GM21447 (cell line): ENCODE results near the gene AIM2.
"Not testable (repeated sequence)": the region's sequence is repeated elsewhere in the genome, so short reads cannot be mapped to it uniquely, and the experiment has no call there.

Experiments
- ATAC-seq: cut with Tn5 transposase; IDR thresholded peaks from one replicate; pipeline ENCODE4 v1.9.1; 2021; ENCODE audit not compliant: unreplicated experiment

The AIM2 gene, protein sequence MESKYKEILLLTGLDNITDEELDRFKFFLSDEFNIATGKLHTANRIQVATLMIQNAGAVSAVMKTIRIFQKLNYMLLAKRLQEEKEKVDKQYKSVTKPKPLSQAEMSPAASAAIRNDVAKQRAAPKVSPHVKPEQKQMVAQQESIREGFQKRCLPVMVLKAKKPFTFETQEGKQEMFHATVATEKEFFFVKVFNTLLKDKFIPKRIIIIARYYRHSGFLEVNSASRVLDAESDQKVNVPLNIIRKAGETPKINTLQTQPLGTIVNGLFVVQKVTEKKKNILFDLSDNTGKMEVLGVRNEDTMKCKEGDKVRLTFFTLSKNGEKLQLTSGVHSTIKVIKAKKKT

GRCh38 chr1:159076438-159077119 is at the start of gene AIM2:
TSS of gene AIM2 (minus strand) at chr1:159076766. CDS start at chr1:159073499, 3,267 bp downstream.
- ATAC-seq: peak; percentile 86

DNA sequence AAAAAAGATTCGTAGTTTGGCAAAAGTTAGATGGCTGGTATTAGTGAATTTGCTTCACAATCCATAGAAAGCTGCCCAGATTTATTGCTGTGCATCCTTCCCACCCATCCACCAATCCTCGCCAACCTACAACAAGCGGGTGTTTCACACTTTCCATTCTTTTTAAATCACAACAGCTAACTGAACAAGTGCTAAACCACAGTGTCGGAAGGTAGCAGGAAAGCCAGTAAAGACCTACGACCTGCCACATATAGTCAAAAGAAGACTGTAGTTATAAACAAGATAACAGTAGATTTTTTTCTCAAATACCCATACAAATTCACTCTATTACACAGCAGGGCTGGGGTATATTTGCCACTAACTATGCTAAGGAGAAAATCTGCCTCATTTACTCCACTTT is 47.0 kb upstream of the AIM2 start:
- no peak for ATAC-seq

- ATAC-seq: peak; percentile 81
Measured at GRCh38 chr1:159122005-159122621, 45.5 kb upstream of the AIM2 start.

GRCh38 chr1:159121526-159121925 is 45.0 kb upstream of the AIM2 start:
- ATAC-seq: peak; percentile 75

GRCh38 chr1:159120317-159120716 is 43.8 kb upstream of the AIM2 start:
- ATAC-seq: no peak

DNA sequence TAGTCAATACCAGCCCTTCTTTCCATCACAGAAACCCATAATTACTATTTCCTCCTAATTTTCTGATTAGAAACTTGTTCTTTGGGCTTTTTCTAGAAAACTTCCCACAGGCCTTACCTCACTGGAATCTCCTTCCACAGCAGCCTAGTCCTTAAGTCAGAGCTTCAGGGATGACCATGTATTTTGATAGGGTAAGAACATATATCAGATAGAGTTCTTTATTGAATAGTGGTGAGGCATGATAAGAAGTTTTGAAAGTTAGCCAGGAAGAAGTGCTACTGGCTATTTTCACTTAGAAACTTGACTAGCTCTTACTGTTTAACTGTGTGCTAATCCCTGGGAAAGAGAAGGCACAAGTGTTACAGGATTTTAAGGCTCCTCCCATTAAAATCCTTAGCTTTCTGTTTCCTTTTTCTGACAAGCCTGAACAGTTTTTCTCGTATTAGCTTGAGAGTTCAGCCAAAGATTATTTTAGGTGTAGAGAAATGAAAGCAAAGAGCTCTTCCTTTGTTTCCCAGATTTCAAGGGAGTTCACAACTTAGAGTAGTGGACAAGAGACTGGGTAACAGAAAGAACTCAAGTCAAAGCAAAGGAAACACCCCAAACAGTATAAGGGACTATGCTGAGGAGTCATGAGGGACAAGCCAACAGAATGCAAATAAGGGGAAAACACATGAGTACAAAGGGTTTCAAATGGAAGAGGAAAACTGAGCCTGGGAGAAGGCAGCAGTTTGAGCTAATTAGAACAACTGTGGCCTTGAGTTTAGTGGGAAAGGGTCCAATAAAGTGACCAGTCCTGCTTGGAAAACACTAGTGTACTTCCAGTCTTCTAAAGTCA is 37.2 kb upstream of the AIM2 start:
- ATAC-seq: no peak

DNA sequence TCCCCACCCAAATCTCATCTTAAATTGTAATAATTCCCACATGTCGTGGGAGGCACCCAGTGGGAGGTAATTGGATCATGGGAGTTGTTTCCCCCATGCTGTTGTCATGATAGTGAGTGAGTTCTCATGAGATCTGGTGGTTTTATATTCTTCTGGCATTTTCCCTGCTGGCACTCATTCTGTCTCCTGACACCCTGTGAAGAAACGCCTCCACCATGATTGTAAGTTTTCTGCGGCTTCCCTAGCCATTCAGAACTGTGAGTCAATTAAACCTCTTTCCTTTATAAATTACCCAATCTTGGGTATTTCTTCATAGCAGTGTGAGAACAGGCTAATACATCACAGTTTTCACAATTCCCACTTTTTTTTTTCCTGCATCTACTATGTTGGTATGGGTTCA is 26.5 kb upstream of the AIM2 start:
- ATAC-seq: not testable (repeated sequence)

DNA sequence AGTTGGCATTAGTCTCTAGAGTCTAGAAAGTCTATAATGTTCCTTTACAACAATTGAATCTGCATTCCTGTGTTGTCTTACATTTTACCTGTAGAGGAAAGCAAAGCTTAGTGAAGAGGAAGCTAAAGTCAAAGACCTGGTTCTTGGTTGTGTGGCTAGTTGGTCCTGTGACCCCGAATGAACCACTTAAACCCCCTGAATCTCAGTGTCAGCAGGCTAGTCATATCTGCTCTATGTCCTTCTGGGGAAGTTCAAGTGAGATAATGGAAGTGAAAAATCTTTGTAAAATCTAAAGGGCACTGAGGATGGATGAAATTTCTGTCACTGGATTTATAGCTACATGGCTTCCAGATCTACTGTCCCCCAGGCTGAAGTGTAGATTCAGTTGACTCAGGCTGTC is 24.0 kb upstream of the AIM2 start:
- no peak for ATAC-seq

GRCh38 chr1:159098596-159098995 is 22.0 kb upstream of the AIM2 start:
- ATAC-seq: no peak

DNA sequence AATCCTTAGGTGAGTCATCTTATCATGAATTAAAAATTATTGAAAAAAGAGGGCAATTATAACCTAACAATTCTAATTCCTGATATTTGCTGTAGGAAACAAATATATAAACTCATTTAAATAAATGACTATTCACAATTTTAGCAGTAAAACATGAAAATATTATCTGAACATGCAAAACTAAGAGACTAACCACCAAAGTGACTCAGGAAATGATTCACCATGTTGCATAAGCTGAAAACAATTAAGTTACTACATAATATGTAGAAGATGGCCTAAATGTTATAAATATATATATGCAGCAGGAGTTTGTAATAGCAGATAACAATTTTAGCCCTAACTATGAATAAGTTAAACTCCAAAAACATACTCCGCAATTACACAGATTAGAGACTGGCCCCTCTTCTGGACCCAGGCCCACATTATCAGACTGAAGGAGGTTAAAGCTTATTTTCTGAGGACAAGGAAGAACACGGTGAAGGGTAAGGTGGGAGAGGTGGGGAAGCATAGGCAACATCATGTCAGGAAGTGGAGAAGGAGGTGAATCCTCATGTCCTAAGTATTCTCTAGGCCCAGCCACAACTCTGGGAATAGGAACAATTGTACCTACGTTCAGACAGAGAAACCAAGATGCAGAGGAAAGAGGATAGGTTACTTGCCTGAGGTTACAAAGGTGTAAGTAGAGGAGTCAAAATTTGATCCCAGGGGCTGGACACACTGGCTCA is 15.6 kb upstream of the AIM2 start:
- ATAC-seq: no peak

- no peak for ATAC-seq
Measured at GRCh38 chr1:159091607-159092031, 15.1 kb upstream of the AIM2 start.

GRCh38 chr1:159091180-159091560 is 14.6 kb upstream of the AIM2 start:
- no peak for ATAC-seq

DNA sequence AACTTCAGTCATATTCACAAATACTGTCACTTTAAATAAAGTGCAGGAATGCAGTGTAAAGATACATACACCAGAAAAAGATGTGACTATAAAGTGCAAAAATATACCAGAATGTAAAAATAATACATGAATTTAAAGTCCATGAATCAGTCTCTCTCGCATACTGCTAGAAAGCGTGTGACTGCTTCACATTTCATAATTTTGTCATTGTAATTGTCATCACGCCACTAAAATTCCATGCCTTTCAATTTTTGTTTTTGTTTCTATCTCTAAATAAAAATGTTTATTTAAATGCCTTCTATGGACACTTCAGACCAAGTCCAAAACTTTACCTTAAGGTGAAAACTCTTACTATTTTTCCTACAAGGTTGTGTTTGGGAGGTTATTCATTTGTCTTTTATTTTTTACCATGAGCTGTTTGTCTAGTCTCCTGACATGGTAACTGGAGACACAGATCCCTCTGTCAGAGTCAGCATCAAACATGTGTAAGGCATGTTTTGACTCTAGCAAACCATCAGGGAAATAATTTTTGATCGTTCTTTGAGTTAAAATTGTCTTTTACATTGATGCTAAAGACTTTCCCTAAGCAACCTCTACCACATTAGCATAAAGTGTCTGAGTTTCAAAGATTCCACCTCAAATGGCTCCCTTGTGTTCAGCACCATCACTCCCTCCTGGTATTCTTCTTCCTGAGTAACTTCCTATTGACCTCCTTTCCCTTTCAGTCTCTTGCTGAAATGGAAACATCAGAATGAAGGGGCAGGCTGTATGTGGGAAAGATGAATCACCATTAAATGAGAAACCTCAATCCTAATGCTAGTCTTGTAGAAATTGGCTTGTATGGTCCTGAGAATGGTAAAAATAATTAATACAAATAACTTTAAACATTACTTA is 14.0 kb upstream of the AIM2 start:
- no peak for ATAC-seq

- peak; percentile 50 for ATAC-seq
Measured at GRCh38 chr1:159089184-159089791, 12.7 kb upstream of the AIM2 start.

DNA sequence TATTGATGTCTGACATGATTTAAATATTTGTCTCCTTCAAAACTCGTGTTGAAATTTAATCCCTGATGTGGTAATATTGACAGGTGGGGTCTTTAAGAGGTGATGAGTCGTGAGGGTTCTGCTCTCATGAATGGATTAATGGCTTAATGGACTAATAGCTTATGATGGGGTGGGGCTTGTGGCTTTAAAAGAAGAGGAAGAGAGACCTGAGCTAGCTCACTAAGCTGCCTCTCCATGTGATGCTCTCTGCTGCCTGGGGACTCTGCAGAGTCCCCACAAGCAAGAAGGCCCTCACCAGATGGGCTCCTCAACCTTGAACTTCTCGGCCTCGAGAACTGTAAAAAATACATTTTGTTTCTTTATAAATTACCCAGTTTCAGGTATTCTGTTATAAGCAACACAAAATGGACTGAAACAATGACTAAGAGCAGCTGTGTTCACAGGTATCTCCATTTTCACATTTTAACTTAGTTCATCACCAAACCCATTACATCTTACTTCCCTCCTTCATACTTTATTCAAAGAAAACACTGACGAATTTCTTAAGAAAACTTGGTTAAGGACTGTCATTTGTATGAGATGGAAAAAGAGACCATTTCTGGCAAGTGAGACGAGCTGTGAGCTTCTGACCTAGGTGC is 12.1 kb upstream of the AIM2 start:
- no peak for ATAC-seq

DNA sequence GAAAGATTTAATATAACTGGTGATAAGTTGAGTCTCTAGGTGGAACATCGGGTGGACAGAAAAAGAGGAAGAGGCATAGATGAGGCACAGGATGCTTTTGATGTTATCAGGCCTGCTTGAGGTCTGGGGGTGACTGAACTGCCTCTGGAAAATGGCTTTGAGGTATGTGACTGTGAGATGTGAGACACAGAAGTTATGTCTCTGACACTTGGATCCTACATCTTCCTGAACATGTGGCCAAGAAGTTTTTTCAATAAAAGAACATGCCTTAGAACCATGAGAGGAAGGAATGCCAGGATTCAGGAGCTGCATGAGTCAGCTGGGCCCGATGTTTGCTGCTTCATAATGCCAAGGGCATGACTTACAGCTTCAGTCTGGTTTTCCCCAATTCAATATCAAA is 11.5 kb upstream of the AIM2 start:
- ATAC-seq: no peak

GRCh38 chr1:159084867-159085266 is 8.3 kb upstream of the AIM2 start:
- ATAC-seq: no peak

DNA sequence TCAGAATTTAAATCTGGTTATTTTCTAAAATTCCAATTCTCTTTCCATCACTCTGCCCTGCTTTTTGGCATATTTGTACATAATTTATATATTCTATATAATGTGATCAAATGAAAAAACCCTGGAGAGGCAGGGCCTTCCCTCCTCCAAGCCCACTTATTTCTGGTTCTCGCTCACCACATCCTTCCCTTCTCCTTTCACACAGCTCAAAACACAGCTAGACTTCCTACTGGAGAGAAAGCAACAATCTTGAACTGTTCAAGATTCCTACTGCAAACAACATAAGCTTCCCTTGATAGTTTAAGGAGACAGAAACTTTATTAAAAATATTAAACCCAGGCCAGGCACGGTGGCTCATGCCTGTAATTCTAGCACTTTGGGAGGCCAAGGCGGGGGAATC is 7.6 kb upstream of the AIM2 start:
- no peak for ATAC-seq

- no peak for ATAC-seq
Measured at GRCh38 chr1:159083013-159083412, 6.4 kb upstream of the AIM2 start.
